Uterus (tissue), 4 donors: ENCODE results near the gene KRTCAP3. TPM values are rescaled to one million over a fixed set of nuclear protein-coding genes. Genes with fewer than 3 reads are reported as not detected.

Experiments used
- DNase-seq, 2 donors: peaks; one replicate each; pipeline ENCODE4 v3.0.0-alpha.2; 2019 to 2020
- H3K27ac ChIP-seq, 2 donors: fragments of 200-600 bp; sonication (generic); 1 replicate in 1 of 2; 2 replicates in 1 of 2; pipeline ENCODE4 v1.5.1; 2016 to 2018
- H3K27me3 ChIP-seq, 2 donors: fragments of 200-600 bp; sonication (generic); one replicate each; pipeline ENCODE4 v1.5.1; 2018 to 2019; ENCODE audit warnings: control low read depth in 1 of 2
- H3K36me3 ChIP-seq, 2 donors: fragments of 200-600 bp; sonication (generic); one replicate each; pipeline ENCODE4 v1.5.1; 2019; ENCODE audit warnings: control low read depth in 1 of 2
- H3K4me1 ChIP-seq, 2 donors: fragments of 200-600 bp; sonication (generic); one replicate each; pipeline ENCODE4 v1.5.1; 2018 to 2019; ENCODE audit warnings: control low read depth in 1 of 2
- H3K4me3 ChIP-seq, 2 donors: fragments of 200-600 bp; sonication (generic); 1 replicate in 1 of 2; 2 replicates in 1 of 2; pipeline ENCODE4 v1.5.1; 2018 to 2019; ENCODE audit warnings: mild to moderate bottlenecking in 1 of 2
- H3K9me3 ChIP-seq, 2 donors: fragments of 200-600 bp; sonication (generic); one replicate each; pipeline ENCODE4 v1.5.1; 2019; ENCODE audit warnings: control low read depth in 1 of 2
- POLR2A ChIP-seq, 2 donors: fragments of 450-650 bp; IDR thresholded peaks; one replicate each; pipeline ENCODE4 v1.6.1; 2016; ENCODE audit warnings: antibody characterized with exemption in 2 of 2, mild to moderate bottlenecking in 1 of 2, moderate library complexity in 1 of 2
- intact Hi-C: fragments of 100-400 bp; cut with DNase I; formaldehyde crosslinking; loops from one replicate; pipeline ENCODE4 v1.15.1; 2023; ENCODE audit warnings: low total_unique reads
- total RNA-seq, 4 donors: library from RNA; depleted of rRNA in 3 of 4; stranded (reverse); fragments of >200 nt in 3 of 4; gene quantifications; one replicate each; pipeline versions ENCODE4 v1.1.0 to v1.2.4, GENCODE V29; 2014 to 2023
- TF ChIP-seq, protein P1 (sequence below), 4 experiments: fragments of 200-600 bp in 2 of 4; fragments of 450-650 bp in 2 of 4; sonication (generic) in 2 of 4; IDR thresholded peaks; one replicate each; pipeline ENCODE4 v1.5.1; 2016 to 2019; ENCODE audit warnings: antibody characterized with exemption in 4 of 4, mild to moderate bottlenecking in 2 of 4, moderate library complexity in 1 of 4
- donor health status: DM: yes; HTN: yes; CAD: no.

KRTCAP3 gene
- total RNA-seq, 4 donors from 2014 or later, result 1.9 to 8.8 (median 2.6) TPM; not detected in 1

DNA sequence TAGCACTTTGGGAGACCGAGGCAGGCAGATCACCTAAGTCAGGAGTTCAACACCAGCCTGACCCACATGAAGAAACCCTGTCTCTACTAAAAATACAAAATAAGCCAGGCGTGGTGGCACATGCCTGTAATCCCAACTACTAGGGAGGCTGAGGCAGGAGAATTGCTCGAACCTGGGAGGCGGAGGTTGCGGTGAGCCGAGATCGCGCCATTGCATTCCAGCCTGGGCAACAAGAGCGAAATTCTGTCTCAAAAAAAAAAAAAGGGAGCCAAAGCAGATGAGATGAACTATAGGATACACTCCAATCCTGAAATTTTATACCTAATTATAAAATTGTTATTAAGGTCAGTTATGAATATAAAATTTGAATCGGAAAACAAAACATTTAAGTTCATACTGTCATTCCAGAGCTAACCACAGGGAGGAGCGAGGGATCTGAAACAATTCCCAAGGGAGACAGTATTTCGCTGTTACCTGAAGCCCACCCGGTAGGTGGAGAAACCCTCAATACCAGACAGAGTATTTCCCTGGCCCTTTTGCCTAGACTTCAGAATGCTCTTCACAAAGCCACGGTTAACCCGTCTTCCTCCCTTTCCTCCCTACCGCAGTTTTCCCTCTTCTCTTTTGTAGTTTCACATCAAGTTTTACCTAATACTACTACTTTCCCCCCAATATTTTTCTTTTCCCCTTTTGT lies 34.2 kb upstream of the KRTCAP3 start:
- no peak for TF ChIP-seq POLR2A (IDR thresholded peaks at IDR 0.05)
- TF ChIP-seq, protein P1, sequence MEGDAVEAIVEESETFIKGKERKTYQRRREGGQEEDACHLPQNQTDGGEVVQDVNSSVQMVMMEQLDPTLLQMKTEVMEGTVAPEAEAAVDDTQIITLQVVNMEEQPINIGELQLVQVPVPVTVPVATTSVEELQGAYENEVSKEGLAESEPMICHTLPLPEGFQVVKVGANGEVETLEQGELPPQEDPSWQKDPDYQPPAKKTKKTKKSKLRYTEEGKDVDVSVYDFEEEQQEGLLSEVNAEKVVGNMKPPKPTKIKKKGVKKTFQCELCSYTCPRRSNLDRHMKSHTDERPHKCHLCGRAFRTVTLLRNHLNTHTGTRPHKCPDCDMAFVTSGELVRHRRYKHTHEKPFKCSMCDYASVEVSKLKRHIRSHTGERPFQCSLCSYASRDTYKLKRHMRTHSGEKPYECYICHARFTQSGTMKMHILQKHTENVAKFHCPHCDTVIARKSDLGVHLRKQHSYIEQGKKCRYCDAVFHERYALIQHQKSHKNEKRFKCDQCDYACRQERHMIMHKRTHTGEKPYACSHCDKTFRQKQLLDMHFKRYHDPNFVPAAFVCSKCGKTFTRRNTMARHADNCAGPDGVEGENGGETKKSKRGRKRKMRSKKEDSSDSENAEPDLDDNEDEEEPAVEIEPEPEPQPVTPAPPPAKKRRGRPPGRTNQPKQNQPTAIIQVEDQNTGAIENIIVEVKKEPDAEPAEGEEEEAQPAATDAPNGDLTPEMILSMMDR (IDR thresholded peaks at IDR 0.05), result peak; percentile 4 to 32 (median 22)
- intact Hi-C loops, result no loop called here
- no peak for DNase-seq
- Histone ChIP-seq H3K9me3 (no peaks in the 10 kb centered on the region), H3K36me3 (no peaks in the 10 kb centered on the region), H3K27ac (peak overlapping the region in 1 of 2 donors; percentile 77), H3K4me1 (peaks cover 6 to 9% of the 10 kb centered on the region in 2 donors), H3K27me3 (no peaks in the 10 kb centered on the region), H3K4me3 (peak overlapping the region in 1 of 2 donors; percentile 95)

DNA sequence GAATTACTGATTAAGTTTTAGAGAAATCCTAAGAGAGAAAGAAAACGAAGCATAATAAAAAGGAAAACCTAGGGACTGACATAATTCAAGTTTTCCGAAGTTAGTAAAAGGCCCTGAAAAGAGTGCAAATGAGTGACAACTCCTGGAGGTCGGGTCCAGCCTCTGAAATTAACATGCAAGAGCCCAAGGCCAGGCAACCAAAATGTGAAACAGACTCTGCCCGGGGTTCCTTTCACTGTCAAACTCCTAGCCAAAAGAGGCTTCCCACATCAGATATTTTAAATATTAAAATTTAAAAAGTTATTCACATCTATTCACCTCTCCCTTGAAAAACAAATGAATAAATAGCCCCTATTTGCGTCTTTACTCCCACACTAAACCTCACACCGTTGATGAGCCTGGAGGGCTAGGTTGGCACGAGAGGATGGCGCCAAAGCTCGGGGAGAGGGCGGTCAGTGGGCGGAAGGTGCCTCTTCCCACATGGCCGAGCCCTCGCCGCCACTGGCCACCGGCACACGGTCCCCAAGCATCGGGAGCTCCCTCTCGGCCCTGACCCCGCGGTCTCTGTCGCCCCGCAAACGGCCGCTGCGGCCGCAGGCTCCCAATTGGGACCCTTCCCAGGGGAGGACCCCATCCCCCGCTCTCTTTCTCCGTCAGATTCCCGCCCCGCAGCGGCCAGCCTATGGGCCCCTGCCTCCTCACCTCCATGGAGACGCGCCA lies 33.4 kb upstream of the KRTCAP3 start:
- peaks cover 6 to 9% of the 10 kb centered on the region in 2 donors for H3K4me1 ChIP-seq
- intact Hi-C loops, result no loop called here

DNA sequence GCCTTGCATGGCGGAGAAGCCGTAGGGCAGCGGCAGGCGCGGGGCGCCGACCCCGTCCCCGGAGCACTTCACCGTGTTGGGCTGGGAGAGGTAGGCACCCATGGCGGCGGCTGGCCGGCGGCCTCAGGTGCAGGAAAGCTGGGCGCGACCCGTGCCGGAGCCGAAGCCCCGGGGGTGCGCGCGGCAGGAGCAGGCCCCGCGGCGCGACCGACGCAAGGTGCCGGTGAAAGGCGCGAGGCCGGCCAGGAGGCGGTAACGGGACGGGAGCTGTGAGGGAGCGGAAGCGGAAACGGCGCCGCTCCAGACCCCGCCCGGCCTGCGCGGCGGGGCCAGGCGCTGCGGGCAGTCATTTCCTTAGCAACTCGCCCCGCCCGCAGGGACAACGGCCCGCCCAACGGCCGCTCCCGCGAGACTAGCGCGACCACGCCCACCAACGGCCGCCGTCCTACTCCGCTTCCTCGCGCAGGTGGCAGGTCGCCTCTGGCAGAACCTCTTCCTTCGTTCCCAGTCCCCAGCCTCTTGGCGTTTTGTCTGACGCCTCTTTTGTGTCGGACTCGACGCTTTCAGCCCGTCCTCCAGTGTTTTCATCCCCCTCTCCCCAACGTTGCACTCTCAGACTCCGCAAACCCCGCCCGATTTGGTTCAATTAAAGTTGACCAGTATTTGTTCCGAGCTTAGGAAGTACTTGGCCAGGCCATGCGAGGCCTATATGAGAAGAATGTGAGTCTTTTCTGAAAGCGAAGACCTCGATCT lies 32.7 kb upstream of the KRTCAP3 start, which contains the start of gene PPM1G:
PPM1G (minus strand) TSS at position 271 of the 753 bp plus-strand sequence; CDS start at position 102, 169 bp downstream.
- Histone ChIP-seq H3K9me3 (no peaks in the 10 kb centered on the region), H3K27me3 (no peaks in the 10 kb centered on the region), H3K27ac (peak within 1 kb of the TSS; percentile 77 to 83), H3K36me3 (no peaks in the 10 kb centered on the region), H3K4me3 (peak within 1 kb of the TSS; percentile 86 to 95), H3K4me1 (peaks cover 6 to 9% of the 10 kb centered on the region in 2 donors)
- DNase-seq, result peak; percentile 91 to 96
- intact Hi-C loops, result no loop called here
- TF ChIP-seq, protein P1 (IDR thresholded peaks at IDR 0.05), result peak in 1 of 4 experiments; percentile 18
- TF ChIP-seq POLR2A (IDR thresholded peaks at IDR 0.05), result peak in 1 of 2 donors; percentile 59

More for the DNA sequence above, 33.4 kb upstream of the KRTCAP3 start:
- Histone ChIP-seq H3K27ac (peak overlapping the region; percentile 77 to 83), H3K27me3 (no peaks in the 10 kb centered on the region), H3K36me3 (no peaks in the 10 kb centered on the region), H3K9me3 (no peaks in the 10 kb centered on the region), H3K4me3 (peak overlapping the region; percentile 86 to 95)
- no peak for DNase-seq
- TF ChIP-seq, protein P1 (IDR thresholded peaks at IDR 0.05), result no peak
- no peak for TF ChIP-seq POLR2A (IDR thresholded peaks at IDR 0.05)

DNA sequence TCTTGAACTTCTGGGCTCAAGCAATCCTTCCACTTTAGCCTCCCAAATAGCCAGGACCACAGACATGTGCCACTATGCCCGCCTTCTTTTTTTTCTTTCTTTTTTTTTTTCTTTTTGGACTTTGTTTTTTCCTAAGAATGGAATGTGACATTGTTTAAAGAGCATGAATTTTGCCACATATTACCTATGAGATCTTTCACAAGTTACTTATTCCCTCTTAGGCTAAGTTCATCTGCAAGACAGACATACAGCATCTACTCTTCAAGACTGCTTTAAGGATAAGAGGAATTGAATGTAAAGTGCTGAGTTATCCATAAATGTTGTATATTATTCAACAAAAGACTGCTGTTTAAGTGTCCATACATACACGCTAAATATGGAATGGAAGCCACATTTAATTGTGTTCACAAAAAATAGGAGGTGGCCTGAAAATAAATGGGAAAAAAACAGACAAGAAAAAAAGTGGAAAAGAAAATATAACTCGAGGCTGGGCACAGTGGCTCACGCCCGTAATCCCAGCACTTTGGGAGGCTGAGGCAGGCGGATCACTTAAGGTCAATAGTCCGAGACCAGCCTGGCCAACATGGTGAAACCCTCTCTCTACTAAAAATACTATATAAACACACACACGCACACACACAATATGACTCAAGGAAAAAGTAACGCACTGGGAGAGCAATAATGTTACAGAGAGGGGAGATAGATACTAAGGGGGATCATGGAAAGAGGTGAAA lies 29.6 kb upstream of the KRTCAP3 start:
- no peak for DNase-seq
- H3K27ac ChIP-seq, result no peak overlapping the region
- no peak overlapping the region for H3K4me3 ChIP-seq
- no peak for TF ChIP-seq POLR2A (IDR thresholded peaks at IDR 0.05)
- TF ChIP-seq, protein P1 (IDR thresholded peaks at IDR 0.05), result no peak
- no peaks in the 10 kb centered on the region for H3K27me3 ChIP-seq
- H3K9me3 ChIP-seq, result no peaks in the 10 kb centered on the region
- H3K4me1 ChIP-seq, result peaks cover 4 to 9% of the 10 kb centered on the region in 2 donors
- H3K36me3 ChIP-seq, result no peaks in the 10 kb centered on the region
- intact Hi-C loops, result no loop called here
